ENCODE measurements around the gene RBBP6.

- TF ChIP-seq EZH2phosphoT487 (IDR thresholded peaks at IDR 0.05; ENCODE audit: borderline replicate concordance, low read depth) (no peak), CHD2 (IDR thresholded peaks at IDR 0.05; ENCODE audit: low read length, partially characterized antibody) (no peak), RAD21 (IDR thresholded peaks at IDR 0.05; ENCODE audit: low read length) (no peak)
- TF ChIP-seq, protein P1, sequence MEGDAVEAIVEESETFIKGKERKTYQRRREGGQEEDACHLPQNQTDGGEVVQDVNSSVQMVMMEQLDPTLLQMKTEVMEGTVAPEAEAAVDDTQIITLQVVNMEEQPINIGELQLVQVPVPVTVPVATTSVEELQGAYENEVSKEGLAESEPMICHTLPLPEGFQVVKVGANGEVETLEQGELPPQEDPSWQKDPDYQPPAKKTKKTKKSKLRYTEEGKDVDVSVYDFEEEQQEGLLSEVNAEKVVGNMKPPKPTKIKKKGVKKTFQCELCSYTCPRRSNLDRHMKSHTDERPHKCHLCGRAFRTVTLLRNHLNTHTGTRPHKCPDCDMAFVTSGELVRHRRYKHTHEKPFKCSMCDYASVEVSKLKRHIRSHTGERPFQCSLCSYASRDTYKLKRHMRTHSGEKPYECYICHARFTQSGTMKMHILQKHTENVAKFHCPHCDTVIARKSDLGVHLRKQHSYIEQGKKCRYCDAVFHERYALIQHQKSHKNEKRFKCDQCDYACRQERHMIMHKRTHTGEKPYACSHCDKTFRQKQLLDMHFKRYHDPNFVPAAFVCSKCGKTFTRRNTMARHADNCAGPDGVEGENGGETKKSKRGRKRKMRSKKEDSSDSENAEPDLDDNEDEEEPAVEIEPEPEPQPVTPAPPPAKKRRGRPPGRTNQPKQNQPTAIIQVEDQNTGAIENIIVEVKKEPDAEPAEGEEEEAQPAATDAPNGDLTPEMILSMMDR (IDR thresholded peaks at IDR 0.05), result no peak
These were observed 5.3 kb downstream of the RBBP6 start for GRCh38 chr16:24544640-24545039.
